ENCODE results near the gene WDFY4.

WDFY4 gene

DNA sequence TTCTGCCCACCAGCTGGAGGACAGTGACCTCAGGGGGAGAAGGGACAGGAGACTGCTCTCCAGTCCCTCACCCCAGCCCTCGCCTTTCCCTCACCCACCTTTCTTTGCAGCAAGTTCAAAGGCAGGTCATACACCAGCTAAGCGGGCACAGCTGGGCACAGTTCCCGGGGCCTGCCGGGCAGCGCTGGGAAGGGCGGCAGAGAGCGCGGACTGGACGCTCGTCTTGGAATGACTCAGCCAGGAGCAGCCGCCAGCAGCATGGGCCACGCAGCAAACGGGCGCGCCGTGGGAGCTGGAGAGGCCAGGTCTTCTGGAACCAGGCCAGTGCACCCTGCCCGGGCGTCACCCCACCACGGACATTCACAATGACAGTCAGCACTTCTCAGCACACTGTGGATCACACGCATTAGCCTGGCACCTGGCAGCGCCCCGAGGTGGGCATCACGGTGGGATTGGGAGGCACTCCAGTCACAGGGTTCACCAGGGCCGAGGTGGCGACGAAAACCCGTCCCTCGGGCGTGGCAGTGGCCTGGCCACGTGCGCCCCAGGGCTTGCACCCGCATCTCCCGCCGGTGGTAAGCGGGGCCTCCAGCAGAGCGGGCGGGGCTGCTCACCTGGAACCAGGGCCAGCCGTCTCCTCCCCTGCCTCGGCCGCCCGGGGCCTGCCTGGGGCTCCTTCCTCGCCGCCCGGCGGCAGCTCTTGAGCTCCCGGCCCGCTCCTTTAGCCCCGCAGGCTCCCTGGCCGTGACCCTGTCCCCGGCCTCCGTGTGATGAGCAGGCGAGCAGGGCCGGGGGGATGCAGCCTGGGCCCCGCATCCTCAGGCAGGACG lies 29.0 kb upstream of the WDFY4 start:
- DNase-seq, result peak; percentile 81

DNA sequence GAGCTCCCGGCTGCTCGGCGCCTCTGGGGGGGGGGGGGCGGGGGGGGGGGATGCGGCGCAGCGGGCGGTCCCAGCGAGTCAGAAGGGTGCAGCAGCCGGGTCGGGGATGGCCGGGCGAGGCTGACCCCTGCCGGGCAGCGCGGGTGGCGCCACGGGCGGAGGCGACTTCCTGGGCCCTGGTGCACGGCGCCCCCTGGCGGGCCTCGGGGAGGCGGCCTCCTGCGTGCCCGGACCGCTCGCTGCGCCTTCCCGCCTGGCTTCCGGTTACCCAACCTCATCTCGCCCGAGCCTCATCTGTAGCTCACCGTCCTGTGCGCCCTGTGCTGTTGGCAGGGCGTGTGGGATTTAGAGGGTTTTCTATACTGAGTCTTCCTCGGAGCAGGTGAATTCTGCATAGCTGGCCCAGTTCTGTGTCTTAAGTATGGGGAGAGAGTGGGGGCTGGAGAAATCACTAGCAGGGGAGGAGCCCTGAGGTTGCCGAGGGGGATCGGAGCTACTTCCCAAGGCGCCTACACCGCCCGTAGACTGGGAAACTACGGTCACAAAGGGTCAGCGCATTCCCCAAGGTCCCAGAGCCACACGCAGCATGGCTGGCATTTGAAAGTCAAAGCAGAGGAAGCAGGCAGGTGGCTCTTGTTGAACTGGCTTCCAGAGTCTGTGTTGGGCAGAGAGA lies 28.3 kb upstream of the WDFY4 start:
- DNase-seq, result peak; percentile 95

DNA sequence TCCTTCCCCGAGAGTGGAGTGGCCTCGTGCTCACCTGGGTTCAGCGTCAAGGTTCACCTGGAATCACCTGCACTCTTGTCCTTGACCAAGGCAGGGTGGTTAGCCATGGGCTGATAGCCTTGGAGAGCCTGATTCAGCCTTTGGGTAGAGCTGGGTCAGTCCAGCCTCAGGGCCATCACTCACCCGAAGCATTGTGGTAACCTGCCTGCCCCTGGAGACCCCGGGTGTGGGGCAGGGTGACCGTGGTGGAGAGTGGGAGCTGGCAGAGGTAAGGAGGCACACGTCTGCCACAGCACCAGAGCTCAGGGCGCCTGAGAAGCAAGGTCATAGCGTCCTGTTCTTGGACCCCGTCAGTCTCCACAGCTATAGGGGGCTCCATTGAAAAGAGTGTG lies 27.8 kb upstream of the WDFY4 start:
- DNase-seq, result no peak

DNA sequence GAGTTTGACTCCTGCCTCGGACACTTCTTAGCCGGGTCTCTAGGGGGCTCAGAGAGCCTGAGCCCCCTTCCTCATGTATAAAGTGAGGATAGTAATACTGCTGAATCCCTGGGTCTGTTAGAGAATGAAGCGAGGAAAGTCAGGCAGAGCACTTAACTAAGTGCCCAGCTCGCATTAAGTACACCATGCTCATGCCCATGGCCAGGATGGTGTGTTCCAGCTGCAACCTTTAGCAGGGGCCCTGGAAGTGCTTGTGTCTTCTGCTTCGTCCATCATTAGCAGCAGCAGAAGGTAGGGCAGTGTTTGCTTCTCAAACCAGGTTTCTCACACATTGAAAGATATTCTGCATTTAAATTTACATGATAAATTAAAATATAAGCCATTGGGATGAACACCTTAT lies 27.3 kb upstream of the WDFY4 start:
- DNase-seq, result no peak

DNA sequence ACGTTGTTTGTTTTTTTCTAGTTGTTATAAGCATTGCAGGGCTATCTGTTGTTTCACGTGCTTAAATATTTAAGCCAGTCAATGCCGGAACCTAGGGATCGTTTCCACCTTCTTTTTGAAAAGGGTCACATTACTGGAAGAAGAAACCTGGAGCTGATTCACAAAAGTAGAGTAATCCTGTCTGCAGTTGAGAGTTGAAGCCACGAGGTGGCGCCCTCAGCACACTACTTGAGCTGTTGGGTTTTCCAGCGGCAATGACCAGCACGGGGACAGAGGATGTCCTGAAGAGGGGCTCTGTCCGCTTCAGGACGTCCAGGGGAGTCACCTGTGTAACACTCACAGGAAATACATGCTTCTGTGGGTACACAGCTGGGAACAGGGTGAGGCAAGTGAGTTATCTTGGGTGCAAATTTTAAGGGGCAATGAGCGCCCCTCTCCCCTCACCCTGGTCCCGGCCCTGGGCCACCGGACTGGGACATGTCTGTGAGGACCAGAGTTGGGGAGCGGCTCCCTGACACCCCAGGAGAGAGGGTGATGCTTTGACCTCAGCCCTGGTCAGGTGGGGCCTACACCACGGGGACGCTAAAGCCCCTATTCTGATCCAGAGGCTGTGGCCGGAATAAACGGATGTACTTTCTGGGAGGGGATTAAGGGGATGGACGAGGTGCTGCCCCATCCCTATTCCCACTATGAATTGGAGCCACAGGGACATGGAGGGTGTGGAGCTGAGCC lies 26.3 kb upstream of the WDFY4 start:
- peak; percentile 55 for DNase-seq

DNA sequence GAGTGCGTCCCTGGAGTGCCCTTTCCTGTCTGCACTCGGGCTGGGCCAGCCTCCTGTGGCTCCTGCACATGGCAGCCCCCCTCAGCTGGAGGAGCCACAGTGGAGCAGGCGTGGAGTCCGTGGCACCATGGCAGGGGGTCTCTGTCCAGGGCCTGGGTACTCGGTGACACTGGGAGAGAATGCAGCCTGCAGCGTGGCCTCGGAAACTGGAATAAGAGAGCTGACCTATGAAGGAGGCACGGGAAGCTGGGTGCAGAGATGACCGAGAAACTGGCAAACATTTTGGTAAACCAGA lies 25.8 kb upstream of the WDFY4 start:
- DNase-seq, result no peak

DNA sequence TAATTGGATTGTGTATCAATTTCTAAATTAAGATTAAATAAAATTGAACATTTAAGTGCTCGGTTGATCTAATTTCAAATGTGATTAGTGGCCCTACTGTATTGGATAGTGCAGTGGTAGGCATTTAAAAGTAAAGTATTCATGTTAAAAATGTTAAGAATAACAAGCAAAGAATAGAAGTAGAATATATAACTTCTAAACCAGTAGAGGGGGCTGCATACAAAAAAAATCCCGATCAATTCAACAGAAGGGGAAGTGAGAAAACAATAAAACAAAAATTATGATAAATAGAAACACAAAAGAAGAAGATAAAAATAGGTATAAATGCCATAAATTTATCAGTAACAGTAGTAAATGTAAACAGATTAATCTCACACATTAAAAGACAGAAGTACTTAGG lies 24.9 kb upstream of the WDFY4 start:
- no peak for DNase-seq

DNA sequence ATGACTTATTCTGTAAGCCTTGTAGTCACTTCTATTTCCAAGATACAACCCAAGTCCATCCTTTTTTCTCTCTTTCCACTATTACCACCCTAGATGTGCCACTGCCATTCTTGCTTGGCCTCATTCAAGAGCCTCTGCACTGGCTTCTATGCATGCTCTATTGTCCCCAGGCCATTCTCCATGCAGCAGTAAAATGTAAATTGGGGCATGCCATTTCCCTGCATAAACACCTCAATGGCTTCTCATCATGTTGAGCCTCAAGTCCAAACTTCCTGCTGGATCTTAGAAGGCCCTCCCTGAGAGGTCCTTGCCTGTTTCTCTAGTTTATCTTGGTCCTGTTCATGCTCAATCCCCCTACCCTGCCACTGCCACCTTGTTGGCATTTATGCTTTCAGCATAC lies 23.2 kb upstream of the WDFY4 start:
- no peak for DNase-seq

DNA sequence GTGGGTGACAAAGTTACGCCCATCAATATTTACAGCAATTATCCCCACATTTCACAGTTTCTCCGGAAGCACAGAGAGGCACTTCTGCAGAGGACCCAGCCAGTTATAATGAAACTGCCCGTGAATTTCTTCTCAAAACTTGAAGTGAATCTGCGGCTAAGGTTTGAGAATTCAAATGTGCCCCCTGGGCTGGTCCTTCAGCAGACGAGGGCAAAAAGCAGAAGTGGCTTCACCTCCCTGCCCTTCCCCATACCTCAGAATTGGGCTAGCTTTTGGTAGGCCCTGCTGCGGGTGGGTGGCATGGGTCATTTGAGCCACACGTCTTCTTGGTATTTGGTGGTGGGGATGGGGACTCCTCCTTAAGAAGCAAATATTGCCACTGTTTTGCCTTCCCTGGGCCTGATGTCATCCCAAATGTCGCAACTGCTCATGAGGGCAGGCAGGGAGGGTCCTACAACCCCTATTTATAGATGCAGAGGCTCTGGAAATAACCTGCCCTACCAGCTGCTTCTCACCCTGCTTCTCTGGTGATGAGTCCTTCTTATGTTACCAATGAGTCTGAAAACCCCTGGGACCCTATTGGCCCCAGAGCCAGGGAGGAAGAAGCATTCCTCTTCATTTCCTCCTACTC lies 16.6 kb upstream of the WDFY4 start:
- DNase-seq, result no peak

DNA sequence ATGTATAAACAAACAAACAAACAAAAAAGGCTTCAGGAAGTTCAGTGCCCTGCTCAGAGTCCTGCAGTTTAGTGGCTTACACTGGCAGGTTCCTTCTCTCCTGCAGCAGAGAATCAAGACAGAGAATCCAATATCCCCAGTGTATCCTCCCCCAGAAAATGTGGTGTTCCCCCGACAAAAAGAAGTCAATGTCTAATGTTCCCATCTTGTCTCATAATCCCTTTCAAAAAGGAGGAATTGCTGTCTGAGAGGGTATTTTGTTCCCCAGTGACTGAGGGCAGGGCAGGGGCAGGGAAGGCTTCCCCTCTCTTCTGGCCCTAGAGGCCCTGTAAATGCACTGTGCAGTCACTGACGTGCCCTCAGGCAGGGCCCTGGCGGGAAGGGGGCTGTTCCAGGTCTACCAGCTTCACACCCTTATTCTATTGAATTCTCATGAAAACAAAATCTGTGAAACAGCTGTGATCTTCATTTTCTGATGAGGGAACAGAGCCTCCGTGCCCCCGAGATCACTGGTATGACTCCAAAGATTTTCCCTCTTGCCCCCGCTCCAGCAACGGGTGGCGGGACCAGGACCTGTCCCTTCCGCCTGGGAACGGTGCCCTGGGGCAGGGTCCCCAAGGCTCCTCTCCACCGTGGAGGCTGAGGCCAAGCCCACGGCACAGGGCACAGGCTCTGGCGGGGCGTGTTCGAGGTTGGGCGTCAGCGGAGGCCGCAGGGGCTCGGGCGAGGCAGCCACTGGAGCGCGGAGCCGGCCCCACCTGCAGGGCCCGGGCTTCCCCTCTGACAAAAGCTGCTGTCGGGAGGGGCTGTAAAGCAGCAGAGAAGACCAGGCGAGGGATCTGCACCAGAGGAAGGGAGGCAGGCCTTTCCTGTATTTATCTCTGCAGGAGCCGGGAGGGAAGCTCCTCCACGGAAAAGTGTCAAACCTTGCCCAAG lies 13.4 kb upstream of the WDFY4 start:
- DNase-seq, result no peak

DNA sequence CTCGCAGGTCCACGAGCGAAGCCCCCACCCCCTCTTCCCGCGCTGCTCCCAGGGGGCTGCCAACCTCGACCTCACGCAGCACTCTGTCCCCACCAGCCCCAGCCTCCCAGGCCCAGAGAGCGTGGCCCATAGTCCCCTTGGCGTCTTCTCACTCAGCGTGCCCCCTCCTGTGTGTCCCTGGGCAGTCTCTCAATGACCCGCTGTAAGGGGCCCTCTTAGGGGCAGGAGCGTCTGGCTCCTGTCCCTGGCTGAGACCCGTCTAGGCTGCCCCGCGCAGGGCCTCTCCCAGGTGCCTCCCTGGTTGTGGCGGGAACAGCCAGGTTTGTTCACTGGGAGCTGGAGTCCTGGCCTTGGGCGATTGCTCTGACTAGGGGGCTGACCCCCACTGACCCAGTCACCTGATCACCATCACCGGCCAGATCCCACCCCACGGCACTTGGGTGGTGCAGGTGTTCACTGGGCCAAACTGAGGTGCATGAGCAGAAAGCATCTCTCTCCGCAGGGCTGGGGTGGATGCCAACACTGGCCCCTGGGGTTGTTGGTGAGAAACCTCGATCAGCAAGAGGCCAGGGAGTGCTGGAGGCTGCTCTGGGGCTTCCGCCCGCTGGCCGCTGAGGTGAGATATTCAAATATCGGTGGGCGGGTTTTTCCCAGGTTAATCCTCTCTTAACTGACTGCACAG lies 12.6 kb upstream of the WDFY4 start:
- DNase-seq, result no peak

DNA sequence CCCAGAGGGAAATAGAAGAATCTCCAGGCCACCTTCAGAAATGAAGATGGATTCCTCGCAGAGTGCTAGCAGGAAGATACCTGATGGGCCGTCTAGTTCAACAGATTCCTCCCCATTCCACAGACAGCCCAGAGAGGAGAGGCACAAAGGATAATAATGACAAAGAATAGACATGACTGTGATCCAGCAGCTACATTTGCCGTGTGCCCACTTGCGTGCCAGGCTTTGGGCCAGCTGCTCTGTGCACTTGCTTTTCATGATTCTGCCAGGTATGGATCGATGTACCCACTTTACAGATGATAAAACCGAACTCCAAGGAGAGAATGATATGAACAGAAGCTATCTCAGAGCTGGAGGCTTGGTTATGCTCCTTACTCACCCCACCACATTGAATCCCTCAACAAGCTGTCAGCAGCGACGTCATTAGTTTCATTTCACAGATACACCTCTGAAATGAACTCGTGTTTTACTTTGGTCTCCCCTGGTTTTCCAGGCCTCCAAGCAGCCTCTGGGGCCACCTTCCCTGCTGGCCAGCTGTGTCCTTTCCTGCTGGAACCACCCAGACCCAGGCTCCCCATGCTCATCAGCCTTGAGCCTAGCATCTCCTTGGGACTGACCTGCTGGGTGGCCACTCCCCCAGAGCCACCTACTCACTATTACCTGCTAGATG lies 11.9 kb upstream of the WDFY4 start:
- no peak for DNase-seq

DNA sequence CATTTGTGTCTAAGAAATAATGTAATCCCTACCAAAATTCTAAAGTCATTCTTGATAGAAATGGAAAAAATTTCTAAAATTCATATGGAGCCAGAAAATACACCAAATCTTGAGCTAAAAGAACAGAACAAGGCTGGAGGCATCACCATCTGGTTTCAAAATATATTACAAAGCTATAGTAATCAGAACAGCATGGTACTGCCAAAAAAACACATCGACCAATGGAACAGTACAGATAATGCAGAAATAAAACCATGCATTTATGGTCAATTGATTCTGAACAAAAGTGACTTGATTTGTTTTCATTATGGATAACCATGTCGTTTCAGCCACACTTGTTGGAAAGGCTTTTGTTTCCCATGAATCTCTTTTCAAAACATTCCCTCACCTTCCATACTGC lies 7.0 kb upstream of the WDFY4 start:
- no peak for DNase-seq

DNA sequence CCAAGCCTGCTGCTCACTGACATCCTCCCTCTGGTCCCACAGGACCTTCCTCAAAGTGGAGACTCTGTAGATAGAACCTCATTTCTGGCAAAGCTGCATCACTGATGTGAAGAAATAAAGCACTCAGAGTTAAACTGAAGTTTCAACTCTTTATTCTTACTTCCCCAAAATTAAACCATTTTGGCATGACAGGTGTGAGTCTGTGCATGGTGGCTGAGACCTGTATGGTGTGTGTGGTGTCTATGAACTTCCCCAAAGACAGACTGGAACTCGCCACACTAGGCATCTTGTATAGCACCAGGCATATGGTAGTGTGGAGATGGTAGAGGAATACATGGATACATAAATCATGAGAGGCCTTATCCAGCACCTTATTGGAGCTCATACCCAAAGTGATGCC lies 6.6 kb upstream of the WDFY4 start:
- DNase-seq, result no peak

DNA sequence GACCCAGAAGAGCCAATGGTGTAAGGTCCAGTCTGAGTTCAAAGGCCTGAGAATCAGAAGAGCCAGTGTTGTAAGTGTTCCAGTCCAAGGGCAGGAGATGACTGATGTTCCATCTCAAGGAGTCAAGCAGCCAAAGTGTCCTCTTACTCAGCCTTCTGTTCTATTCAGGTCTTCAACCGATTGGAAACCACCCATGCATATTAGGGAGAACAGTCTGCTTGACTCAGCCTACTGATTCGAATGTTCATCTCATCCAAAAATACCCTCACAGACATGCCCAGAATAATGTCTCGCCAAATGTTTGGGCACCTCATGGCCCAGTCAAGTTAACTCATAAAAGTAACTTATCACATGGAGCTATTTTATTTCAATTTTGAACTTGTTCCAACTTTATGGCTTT lies 2.9 kb upstream of the WDFY4 start:
- no peak for DNase-seq

DNA sequence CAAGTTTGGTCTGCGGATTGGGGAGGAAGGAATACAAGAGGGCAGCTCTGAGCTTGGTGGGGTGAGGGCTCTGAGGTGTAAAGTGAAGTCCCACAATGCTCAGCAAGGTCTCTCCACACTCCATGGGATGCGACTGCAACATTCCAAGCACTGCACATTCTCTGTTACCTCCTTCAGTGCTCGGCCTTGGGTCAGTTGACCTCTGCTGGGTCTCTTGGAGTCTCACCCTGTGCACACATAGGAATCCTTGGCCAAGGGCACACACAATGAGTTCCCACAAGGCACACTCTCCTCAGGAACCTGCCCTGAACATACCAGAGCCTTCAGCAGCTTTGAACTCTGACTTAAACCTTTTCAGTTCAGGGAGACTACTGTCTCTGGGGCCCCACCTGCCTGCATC lies 2.4 kb upstream of the WDFY4 start:
- DNase-seq, result no peak

DNA sequence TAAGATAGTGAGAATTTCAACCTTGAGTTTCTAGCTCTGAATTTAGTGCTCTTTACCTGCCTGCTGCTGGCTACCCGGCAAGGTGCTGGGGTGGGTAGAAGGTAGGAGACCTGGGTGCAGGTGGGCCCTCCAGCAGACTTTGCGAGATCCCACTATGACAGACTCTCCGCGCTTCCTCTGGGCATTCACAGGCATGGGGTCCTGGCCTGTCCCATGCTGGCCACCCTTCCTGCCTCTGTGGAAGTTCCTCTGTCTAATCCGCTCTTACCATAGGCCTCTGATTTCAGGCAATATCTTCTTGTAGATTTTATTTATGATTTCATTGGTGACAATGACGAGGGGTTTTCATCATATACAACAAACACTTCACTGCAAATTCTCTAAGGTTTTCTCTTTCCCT lies 1.2 kb upstream of the WDFY4 start:
- no peak for DNase-seq

DNA sequence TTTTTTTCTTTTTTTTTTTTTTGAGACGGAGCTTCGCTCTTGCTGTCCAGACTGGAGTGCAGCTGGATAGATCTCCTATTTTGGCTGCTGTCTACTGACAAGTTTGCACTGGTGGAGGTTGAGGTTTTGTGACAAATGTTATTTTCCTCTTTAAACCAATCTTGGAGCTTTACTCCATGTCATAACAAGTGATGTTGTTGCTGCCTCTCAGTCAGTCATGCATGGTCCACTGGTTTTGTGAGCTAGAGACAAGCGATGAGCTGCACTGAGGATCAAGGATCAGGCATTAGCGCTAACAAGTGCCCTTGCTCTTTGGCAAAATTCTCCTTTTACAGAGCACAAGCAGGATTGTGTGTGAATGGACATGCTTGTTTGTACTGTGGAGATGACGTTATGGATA lies 805 bp upstream of the WDFY4 start:
- DNase-seq, result no peak

DNA sequence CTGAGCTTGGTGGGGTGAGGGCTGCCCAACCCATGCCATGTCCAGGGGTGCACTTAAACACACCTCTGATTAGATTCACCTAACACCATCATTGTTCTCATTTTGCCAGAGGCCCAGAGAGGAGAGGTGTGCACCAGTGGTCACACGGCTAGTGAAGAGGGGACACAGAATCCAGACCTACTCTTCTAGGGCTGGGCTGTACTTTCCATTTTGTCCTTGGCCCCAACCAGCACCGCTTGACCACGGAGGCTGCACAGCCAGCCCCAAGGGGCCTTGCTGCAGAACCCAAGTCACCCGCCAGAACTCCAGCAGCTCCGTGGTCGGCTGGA lies 246 bp upstream of the WDFY4 start:
- no peak for DNase-seq

DNA sequence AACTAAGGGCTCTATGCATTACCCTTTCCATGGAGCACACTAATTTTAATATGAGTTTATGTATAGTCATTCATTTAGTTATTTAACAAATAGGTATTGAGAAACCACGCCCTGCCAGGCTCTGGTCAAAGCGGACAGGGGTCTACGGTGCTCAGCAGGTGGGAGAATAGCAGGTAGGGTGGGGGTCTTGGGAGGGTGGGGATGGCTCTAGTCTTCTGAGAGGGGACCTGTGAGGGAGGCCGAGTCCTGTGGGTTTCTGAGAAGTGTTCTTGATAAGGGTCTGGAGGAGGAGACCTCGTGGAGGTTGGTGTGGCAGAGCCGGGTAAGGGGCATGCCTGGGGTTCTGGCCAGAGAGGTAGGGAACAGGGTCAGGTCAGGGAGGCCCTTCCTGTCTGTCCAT lies 1.1 kb downstream of the WDFY4 start:
- DNase-seq, result no peak

DNA sequence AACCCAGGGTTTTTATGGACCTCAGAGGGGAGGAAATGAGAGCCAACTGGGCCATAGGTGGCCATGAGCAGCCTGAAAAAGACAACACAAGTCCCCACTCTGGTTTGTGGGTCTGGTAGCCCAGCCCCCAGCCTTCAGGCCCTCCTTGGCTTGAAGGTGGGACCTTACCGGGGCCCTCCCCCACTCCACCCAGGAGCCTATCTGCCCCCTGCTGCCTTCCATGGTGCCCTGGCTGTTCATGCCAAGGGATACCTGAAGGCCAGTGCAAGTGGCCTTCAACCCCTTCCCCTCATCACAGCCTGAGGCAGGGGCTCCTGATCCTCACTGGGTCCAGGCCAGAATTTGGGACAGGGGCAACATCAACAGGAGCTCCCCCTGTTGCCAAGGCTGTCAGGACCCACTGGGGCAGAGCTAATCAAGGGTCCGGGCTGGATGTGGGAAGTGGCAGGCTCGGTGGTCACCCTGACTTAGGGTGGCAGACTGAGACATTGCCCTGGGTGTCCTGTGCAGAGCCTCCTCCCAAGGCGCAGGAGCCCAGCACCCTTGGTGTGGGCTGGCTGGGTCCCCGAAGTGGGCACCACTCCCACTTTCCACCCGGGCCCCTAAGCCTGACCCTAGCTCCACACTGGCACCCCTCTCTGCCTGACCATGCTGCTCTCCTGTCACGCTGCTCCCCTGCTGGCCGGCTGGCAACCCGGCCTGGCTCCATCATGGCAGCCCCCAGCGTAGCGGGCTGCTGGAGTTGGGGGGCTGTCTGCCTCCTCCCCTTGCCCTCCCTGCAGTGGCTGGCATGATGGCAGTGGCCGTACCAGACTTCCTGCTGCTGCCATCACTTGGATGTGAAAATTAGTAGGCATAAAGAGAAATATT lies 6.4 kb downstream of the WDFY4 start:
- no peak for DNase-seq
